PFSK-1 (cell line): Measurements from ENCODE around the gene OTULIN.

Source experiments
- FOXP2 ChIP-seq: optimal IDR thresholded peaks from 2 replicates; pipeline ENCODE3; 2011; ENCODE audit warnings: borderline replicate concordance, control low read depth, inconsistent platforms; ENCODE audit not compliant: insufficient read depth; ENCODE audit errors: extremely low read length, extremely low read depth
- POLR2AphosphoS5 ChIP-seq: IDR thresholded peaks from 2 replicates; pipeline ENCODE4 v1.6.1; 2012; ENCODE audit warnings: low read depth, mild to moderate bottlenecking, control low read depth, low read length, moderate library complexity
- REST ChIP-seq, 2 experiments: IDR thresholded peaks; 2 replicates each; pipeline versions ENCODE4 v1.6.1 to v1.8.0; 2011 to 2012; ENCODE audit warnings: low read depth in 2 of 2, low read length in 2 of 2, control low read depth in 1 of 2, inconsistent platforms in 1 of 2, mild to moderate bottlenecking in 1 of 2, moderate library complexity in 1 of 2; ENCODE audit not compliant: insufficient read depth in 1 of 2
- SIN3A ChIP-seq: IDR thresholded peaks from 2 replicates; pipeline ENCODE4 v1.6.1; 2012; ENCODE audit warnings: mild to moderate bottlenecking, low read length, moderate library complexity, borderline replicate concordance; ENCODE audit not compliant: insufficient read depth
- TAF1 ChIP-seq: IDR thresholded peaks from 2 replicates; pipeline ENCODE4 v1.6.1; 2012; ENCODE audit warnings: low read length, control low read depth, borderline replicate concordance; ENCODE audit not compliant: insufficient read depth

Gene OTULIN

DNA sequence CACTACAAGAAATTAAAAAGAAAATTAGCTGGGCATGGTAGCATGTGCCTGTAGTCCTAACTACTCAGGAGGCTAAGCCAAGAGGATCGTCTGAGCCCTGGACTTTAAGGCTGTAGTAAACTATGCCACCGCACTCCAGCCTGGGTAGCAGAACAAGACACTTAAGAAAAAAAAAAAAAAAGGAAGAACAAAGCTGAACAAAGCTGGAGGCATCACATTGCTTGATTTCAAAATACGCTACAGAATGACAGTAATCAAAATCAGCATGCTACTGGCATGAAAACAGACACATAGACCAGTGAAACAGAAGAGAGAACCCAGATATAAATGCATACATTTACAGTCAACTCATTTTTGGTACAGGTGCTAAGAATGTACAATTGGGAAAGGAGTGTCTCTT lies 14.5 kb upstream of the OTULIN start:
- TF ChIP-seq SIN3A = no peak
- no peak for TF ChIP-seq POLR2AphosphoS5

DNA sequence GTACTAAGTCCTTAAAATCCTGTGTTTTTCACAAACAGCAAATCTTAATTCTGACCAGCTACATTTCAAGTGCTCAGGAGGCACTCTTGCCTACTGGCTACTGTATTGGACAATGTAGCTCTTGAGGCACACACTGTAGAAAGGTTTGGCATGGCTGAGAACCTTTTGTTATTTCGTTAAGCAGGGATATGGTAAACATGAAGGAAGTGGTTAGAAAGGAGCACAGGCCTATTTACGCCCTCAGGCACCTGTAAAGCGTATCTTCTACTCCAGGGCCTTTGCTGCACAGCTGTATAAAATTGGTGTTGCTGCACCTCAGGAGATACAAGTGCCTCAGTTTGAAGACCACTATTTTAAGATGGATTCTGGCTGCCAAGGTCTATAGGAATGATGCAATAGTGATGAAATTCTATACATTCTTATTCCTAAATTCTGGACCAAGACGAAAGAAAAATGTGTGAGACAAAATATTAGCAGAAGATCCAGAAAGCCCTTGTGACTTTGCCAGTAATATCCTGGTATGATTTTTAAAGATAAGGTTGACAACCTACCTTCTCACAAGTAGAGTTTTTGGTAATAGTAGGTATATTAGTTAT lies 9.3 kb upstream of the OTULIN start:
- no peak for TF ChIP-seq SIN3A
- no peak for TF ChIP-seq FOXP2
- TF ChIP-seq REST (IDR thresholded peaks at IDR 0.05; ENCODE audit: insufficient read depth in 1 of 2, low read depth in 2 of 2, low read length in 2 of 2) = no peak
- TF ChIP-seq POLR2AphosphoS5 = no peak
- no peak for TF ChIP-seq TAF1

- TF ChIP-seq TAF1 (no peak), SIN3A (no peak), REST (IDR thresholded peaks at IDR 0.05; ENCODE audit: insufficient read depth in 1 of 2, low read depth in 2 of 2, low read length in 2 of 2) (no peak), FOXP2 (no peak), POLR2AphosphoS5 (no peak)
Observed at GRCh38 chr5:14656898-14657297, 7.6 kb upstream of the OTULIN start.

GRCh38 chr5:14659821-14660607 lies 4.5 kb upstream of the OTULIN start:
- no peak for TF ChIP-seq POLR2AphosphoS5
- no peak for TF ChIP-seq SIN3A
- TF ChIP-seq FOXP2 = no peak
- no peak for TF ChIP-seq REST (IDR thresholded peaks at IDR 0.05; ENCODE audit: insufficient read depth in 1 of 2, low read depth in 2 of 2, low read length in 2 of 2)
- TF ChIP-seq TAF1 = no peak

GRCh38 chr5:14660833-14661232 lies 3.7 kb upstream of the OTULIN start:
- TF ChIP-seq POLR2AphosphoS5 (no peak), REST (IDR thresholded peaks at IDR 0.05; ENCODE audit: insufficient read depth in 1 of 2, low read depth in 2 of 2, low read length in 2 of 2) (no peak), SIN3A (no peak), FOXP2 (no peak), TAF1 (no peak)
